ENCODE data around the gene DNMT3B.
"Not testable (repeated sequence)": the region's sequence is repeated elsewhere in the genome, so short reads cannot be mapped to it uniquely, and the experiment has no call there.

Gene DNMT3B

GRCh38 chr20:32796383-32796948, 34.3 kb downstream of the DNMT3B start:
- no peak for TF ChIP-seq CTCF (IDR thresholded peaks at IDR 0.05; ENCODE audit: low read depth, low read length, missing control alignments)
- no peak overlapping the region for H3K4me3 ChIP-seq (ENCODE audit: low read depth, low read length)
- no peak for DNase-seq (ENCODE audit: low read depth)

DNA sequence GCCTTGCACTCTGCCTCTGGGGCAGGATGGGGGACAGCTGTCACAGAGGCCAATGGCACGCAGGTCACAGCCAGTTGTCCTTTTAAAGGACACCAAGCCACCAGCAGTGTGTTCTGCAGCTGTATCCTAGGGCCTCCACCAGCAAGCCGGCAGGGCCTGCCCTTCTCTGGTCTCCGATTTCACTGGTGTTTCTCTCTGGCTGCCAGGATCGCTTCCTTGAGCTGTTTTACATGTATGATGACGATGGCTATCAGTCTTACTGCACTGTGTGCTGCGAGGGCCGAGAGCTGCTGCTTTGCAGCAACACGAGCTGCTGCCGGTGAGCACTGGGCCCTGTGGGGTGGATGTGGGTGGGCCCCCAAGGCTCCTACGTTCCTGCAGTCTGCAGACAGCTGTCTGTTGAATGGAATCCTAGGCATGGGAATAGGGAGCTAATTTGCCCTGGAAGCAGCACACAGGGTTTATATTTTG, 34.8 kb downstream of the DNMT3B start:
- H3K4me3 ChIP-seq (ENCODE audit: low read depth, low read length) = no peak overlapping the region
- no peak for TF ChIP-seq CTCF (IDR thresholded peaks at IDR 0.05; ENCODE audit: low read depth, low read length, missing control alignments)

GRCh38 chr20:32797571-32797970, 35.4 kb downstream of the DNMT3B start:
- not testable (repeated sequence) for DNase-seq (ENCODE audit: low read depth); H3K4me3 ChIP-seq (ENCODE audit: low read depth, low read length)

More for the DNA sequence above, 34.8 kb downstream of the DNMT3B start:
- no peak for DNase-seq (ENCODE audit: low read depth)

DNA sequence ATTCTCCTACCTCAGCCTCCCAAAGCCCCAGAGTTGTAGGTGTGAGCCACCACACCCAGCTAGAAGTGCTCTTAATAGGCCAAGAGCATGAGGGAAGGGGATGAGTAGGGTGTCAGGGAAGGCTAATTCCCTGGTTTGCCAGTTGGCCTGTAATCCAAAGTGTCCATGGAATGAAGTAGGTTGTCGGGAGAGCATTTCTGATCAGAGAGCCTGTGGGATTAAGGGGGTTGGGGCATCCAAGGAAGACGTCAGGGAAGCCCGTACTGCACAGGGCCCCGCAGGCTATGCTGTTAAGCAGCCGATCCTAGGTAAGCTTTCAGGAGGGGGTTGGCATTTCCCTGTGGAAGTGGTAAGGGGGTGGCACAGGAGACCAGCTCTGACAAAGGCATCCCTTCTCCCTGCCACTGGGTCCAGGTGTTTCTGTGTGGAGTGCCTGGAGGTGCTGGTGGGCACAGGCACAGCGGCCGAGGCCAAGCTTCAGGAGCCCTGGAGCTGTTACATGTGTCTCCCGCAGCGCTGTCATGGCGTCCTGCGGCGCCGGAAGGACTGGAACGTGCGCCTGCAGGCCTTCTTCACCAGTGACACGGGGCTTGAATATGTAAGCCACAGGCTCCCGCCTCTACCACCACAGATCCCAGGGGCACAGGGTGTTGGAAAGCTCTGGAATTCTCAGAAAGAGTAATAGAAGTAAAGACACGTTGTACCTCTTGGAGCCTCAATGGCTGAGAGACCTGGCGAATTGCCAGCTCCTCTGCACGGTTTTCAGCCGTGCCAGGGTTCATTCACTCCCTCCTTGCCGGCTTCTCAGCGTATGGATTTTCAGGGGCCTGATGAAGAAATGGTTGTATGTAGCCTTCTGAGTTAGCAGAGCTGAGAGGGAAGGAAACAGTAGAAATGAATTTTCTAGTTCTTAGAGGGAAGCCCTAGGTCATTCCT, 36.1 kb downstream of the DNMT3B start:
- no peak for DNase-seq (ENCODE audit: low read depth)
- H3K4me3 ChIP-seq (ENCODE audit: low read depth, low read length) = no peak overlapping the region
- no peak for TF ChIP-seq CTCF (IDR thresholded peaks at IDR 0.05; ENCODE audit: low read depth, low read length, missing control alignments)

- no peak for TF ChIP-seq CTCF (IDR thresholded peaks at IDR 0.05; ENCODE audit: low read depth, low read length, missing control alignments)
- no peak for DNase-seq (ENCODE audit: low read depth)
- H3K4me3 ChIP-seq (ENCODE audit: low read depth, low read length) = no peak overlapping the region
These were observed 40.9 kb downstream of the DNMT3B start for GRCh38 chr20:32803092-32803491.

DNA sequence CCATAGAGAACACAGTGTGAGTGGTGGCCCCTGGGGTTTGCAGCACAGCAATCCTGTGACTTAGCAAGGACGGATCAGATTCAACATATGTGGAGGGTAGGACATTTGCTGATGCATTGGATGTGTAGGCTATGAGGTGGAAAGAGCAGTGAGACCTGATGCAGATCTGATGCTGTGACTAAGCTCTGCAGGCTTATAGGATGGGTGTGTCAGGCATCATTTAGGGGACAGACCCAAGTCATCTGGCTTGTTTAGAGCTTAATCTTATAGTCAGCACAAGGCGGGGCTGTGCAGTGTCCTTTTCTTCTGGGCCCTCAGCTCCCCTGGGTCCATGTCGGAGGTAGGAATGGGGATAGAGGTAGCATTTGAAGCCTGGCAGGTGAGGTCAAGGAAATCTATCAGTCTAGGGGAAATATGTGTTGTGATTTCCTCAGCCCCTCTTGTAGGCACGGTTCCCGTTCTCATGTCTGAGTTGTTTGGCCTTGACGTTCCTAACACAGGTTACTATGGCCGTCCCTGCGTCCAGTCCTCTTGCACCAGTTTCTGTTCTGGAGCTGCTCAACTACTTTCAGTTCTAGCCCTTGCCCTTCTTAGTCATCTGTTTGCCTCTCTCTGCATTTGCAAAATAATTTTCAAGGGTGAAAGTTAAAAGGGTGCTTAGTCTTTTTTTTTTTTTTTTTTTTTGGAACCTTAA, 42.0 kb downstream of the DNMT3B start:
- H3K4me3 ChIP-seq (ENCODE audit: low read depth, low read length) = no peak overlapping the region
- no peak for DNase-seq (ENCODE audit: low read depth)
- no peak for TF ChIP-seq CTCF (IDR thresholded peaks at IDR 0.05; ENCODE audit: low read depth, low read length, missing control alignments)

DNA sequence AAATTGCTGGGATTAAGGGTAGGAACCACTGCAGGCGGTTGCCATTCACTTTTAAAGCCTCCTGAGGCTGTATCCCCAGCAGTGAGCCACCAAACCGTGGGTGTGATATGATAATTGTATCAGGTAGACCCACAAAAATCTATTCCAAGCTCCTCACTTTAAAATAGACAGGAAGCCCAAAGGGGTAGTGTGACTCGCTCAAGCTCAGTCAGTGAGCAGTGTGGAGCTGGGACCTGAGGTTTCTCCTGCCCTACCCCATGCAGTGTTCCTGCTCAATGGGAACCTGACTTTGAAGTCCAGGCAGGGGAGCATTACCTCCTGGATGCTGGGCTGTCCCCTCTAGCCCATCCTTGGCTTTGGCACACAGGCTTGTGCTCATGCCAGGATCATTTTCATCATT, 42.6 kb downstream of the DNMT3B start:
- no peak for TF ChIP-seq CTCF (IDR thresholded peaks at IDR 0.05; ENCODE audit: low read depth, low read length, missing control alignments)
- no peak overlapping the region for H3K4me3 ChIP-seq (ENCODE audit: low read depth, low read length)
- no peak for DNase-seq (ENCODE audit: low read depth)

Measured in GM12864 (cell line).